Immature natural killer cell (primary cell): ENCODE data around the gene EXOC2. TPM values are rescaled to one million over a fixed set of nuclear protein-coding genes. Genes with fewer than 3 reads are reported as not detected.

Experiments used
- DNase-seq, 3 donors: peaks; one replicate each; pipeline ENCODE4 v3.0.0; 2022; ENCODE audit warnings: mixed read lengths in 1 of 3
- H3K27ac Mint-ChIP-seq, 6 donors: one replicate each; pipeline ENCODE4 v1.8.0; 2020; ENCODE audit warnings: mixed read lengths in 6 of 6, mild to moderate bottlenecking in 5 of 6, inconsistent platforms in 4 of 6, moderate library complexity in 3 of 6
- H3K27me3 Mint-ChIP-seq, 3 donors: one replicate each; pipeline ENCODE4 v1.8.0; 2020 to 2021; ENCODE audit warnings: low read depth in 3 of 3, mild to moderate bottlenecking in 3 of 3, mixed read lengths in 3 of 3, moderate library complexity in 3 of 3, inconsistent platforms in 1 of 3
- H3K36me3 Mint-ChIP-seq, 3 donors: one replicate each; pipeline ENCODE4 v1.8.0; 2020; ENCODE audit warnings: mixed read lengths in 3 of 3, inconsistent platforms in 2 of 3, mild to moderate bottlenecking in 2 of 3
- H3K4me1 Mint-ChIP-seq, 2 donors: one replicate each; pipeline ENCODE4 v1.8.0; 2020; ENCODE audit warnings: inconsistent platforms in 2 of 2, mild to moderate bottlenecking in 2 of 2, mixed read lengths in 2 of 2, moderate library complexity in 1 of 2
- H3K4me3 Mint-ChIP-seq, 5 donors: one replicate each; pipeline ENCODE4 v1.8.0; 2020; ENCODE audit warnings: mild to moderate bottlenecking in 5 of 5, mixed read lengths in 5 of 5, inconsistent platforms in 3 of 5, moderate library complexity in 3 of 5
- H3K9me3 Mint-ChIP-seq, 6 donors: one replicate each; pipeline ENCODE4 v1.8.0; 2020; ENCODE audit warnings: mild to moderate bottlenecking in 6 of 6, mixed read lengths in 6 of 6, inconsistent platforms in 4 of 6, moderate library complexity in 3 of 6
- polyA plus RNA-seq, 3 donors: library from polyadenylated mRNA; unstranded; fragments of 300-500 nt; fragmentation: Illumina TruSeq; gene quantifications; one replicate each; pipeline ENCODE4 v1.2.3, GENCODE V29; 2021

Gene EXOC2
- polyA plus RNA-seq, 3 donors from 2014 or later: 23.8 to 33.8 (median 25.6) TPM

- Mint-ChIP-seq H3K36me3 (peaks cover 21 to 30% (median 21%) of the 10 kb centered on the region in 3 donors), H3K4me1 (peaks cover 4 to 7% of the 10 kb centered on the region in 2 donors), H3K4me3 (no peak overlapping the region), H3K9me3 (peaks cover 0 to 3% (median 0%) of the 10 kb centered on the region in 6 donors), H3K27ac (peak overlapping the region in 3 of 6 donors; percentile 43 to 58 (median 50)), H3K27me3 (peaks cover 2 to 8% (median 8%) of the 10 kb centered on the region in 3 donors)
- DNase-seq: peak in 2 of 3 donors; percentile 22 to 29
Observed at GRCh38 chr6:524803-525202, 168.1 kb downstream of the EXOC2 start.

DNA sequence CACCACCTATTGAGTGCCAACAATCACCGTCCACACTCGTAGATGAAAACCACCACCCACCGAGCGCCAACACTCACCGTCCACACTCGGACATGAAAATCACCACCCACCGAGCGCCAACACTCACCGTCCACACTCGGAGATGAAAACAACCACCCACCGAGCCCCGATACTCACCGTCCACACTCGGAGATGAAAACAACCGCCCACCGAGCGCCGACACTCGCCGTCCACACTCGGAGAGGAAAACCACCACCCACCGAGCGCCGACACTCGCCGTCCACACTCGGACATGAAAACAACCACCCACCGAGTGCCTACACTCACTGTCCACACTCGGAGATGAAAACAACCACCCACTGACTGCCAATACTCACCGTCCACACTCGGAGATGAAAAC is 172.1 kb downstream of the EXOC2 start:
- DNase-seq: no peak
- peak overlapping the region in 1 of 5 donors; percentile 7 for H3K4me3 Mint-ChIP-seq
- H3K27ac Mint-ChIP-seq: peak overlapping the region in 5 of 6 donors; percentile 27 to 71 (median 46)
- peaks cover 0 to 3% (median 0%) of the 10 kb centered on the region in 6 donors for H3K9me3 Mint-ChIP-seq
- peaks cover 9% of the 10 kb centered on the region in 2 donors for H3K4me1 Mint-ChIP-seq
- H3K36me3 Mint-ChIP-seq: peaks cover 13 to 33% (median 32%) of the 10 kb centered on the region in 3 donors
- H3K27me3 Mint-ChIP-seq: peaks cover 2 to 8% (median 8%) of the 10 kb centered on the region in 3 donors

- Mint-ChIP-seq H3K36me3 (peaks cover 8 to 28% (median 27%) of the 10 kb centered on the region in 3 donors), H3K4me1 (peaks cover 15 to 19% of the 10 kb centered on the region in 2 donors), H3K4me3 (no peak overlapping the region), H3K27ac (no peak overlapping the region), H3K9me3 (peaks cover 0 to 3% (median 0%) of the 10 kb centered on the region in 6 donors), H3K27me3 (peaks cover 2 to 8% (median 7%) of the 10 kb centered on the region in 3 donors)
- no peak for DNase-seq
Observed at GRCh38 chr6:518218-518617, 174.7 kb downstream of the EXOC2 start.

- DNase-seq: no peak
- Mint-ChIP-seq H3K27me3 (peaks cover 2 to 7% (median 5%) of the 10 kb centered on the region in 3 donors), H3K27ac (no peak overlapping the region)
Observed at GRCh38 chr6:516213-516612, 176.7 kb downstream of the EXOC2 start.

DNA sequence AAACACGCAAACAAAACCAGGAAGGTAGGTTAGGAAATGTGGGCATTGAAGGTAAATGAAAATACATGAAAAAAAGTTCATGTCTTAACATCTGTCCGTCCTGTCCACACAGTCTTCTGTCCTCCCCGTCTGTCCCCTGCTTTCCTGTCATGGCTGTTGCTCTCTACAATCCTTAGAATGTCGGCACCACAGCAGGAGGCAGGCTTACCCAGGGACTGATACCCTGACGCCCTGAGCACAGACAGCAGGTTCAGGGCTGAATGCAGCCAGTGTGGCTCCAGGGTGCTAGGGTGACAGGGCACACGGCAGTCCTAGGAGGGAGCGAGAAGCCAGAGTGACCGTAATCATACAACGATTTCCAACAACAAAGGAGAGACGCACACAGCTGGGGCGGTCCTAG is 177.7 kb downstream of the EXOC2 start:
- Mint-ChIP-seq H3K4me3 (no peak overlapping the region), H3K27me3 (peaks cover 0 to 2% (median 0%) of the 10 kb centered on the region in 3 donors), H3K9me3 (no peaks in the 10 kb centered on the region), H3K36me3 (peaks cover 4 to 26% (median 20%) of the 10 kb centered on the region in 3 donors), H3K27ac (no peak overlapping the region), H3K4me1 (peaks cover 29 to 45% of the 10 kb centered on the region in 2 donors)
- no peak for DNase-seq

More at GRCh38 chr6:516213-516612, 176.7 kb downstream of the EXOC2 start:
- H3K4me1 Mint-ChIP-seq: peaks cover 22 to 35% of the 10 kb centered on the region in 2 donors
- peaks cover 4 to 25% (median 22%) of the 10 kb centered on the region in 3 donors for H3K36me3 Mint-ChIP-seq
- H3K4me3 Mint-ChIP-seq: no peak overlapping the region
- peaks cover 0 to 2% (median 0%) of the 10 kb centered on the region in 6 donors for H3K9me3 Mint-ChIP-seq

DNA sequence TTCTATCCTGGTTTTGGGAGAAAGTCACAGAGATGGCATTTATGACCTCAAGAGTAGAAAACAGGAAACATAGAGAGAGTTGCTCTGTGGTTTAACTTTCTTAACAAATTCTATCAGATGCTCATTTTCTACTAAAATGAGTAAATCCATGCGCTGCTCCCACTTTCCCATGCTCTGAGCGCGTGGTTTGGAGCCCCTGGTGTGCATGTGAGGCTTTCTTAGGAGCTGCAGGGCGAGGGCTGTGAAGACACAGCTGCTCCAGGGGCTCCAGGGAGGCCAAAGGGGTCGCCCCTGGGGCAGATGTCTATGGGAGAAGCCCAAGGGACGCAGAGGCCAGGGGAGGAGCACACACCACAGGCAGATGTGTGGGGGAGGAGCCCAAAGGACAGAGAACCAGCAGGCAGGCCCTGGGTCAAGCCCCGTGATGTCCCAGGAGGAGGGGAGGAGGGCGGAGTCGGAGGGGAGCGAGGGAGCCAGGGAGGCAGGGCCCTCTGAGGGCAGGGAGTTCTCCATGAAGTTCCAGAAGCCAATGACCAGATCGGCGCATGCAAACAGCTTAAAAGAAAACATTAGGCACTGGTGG is 178.5 kb downstream of the EXOC2 start:
- Mint-ChIP-seq H3K4me1 (peaks cover 37 to 53% of the 10 kb centered on the region in 2 donors), H3K36me3 (peaks cover 4 to 26% (median 20%) of the 10 kb centered on the region in 3 donors), H3K9me3 (no peaks in the 10 kb centered on the region), H3K4me3 (no peak overlapping the region), H3K27ac (peak overlapping the region in 2 of 6 donors; percentile 63 to 69), H3K27me3 (peaks cover 0 to 2% (median 0%) of the 10 kb centered on the region in 3 donors)
- DNase-seq: no peak

DNA sequence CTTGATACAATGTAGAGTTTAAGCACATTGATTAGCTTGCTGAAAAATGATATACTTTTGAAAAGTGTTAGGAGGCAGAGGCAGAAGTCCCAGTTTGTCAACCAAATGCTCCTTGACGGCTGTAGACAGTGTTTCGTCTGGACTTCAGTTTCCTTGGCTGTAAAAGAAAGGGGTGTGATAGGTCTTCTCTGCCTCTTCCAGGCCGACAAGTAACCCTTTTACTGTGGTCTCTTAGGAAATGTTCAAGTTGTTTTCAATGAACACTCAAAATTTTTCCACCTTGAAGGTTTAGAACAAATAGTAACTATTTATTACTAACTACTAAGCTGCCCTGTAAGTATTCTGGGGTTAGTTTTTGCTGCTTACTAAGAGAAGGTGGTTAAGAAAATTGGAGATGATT is 179.0 kb downstream of the EXOC2 start:
- Mint-ChIP-seq H3K4me3 (no peak overlapping the region), H3K4me1 (peaks cover 42 to 58% of the 10 kb centered on the region in 2 donors), H3K27ac (peak overlapping the region in 1 of 6 donors; percentile 69), H3K27me3 (peaks cover 0 to 2% (median 0%) of the 10 kb centered on the region in 3 donors), H3K9me3 (no peaks in the 10 kb centered on the region), H3K36me3 (peaks cover 4 to 26% (median 20%) of the 10 kb centered on the region in 3 donors)
- DNase-seq: no peak

DNA sequence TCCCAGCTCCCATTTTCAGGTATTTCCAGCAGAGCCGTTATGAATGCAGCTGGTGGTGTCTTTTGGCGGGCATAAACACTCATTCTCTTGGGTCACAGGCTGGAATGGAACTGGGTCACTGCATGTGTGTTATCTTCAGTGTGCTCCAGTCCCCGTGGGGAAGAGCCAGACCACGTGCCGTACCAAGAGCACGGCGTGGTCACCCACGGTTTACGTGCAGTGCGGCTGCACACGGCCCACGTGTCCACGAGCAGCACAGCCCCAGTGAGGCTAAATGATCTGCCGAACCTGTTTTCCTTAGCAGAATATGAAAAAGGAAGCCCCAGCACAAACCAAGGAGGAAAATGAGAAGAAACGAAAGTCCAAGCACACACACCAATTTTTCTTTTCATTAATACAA is 179.9 kb downstream of the EXOC2 start:
- no peaks in the 10 kb centered on the region for H3K9me3 Mint-ChIP-seq
- H3K27me3 Mint-ChIP-seq: peaks cover 0 to 2% (median 0%) of the 10 kb centered on the region in 3 donors
- peak overlapping the region in 2 of 6 donors; percentile 28 to 30 for H3K27ac Mint-ChIP-seq
- no peak overlapping the region for H3K4me3 Mint-ChIP-seq
- H3K36me3 Mint-ChIP-seq: peaks cover 4 to 22% (median 15%) of the 10 kb centered on the region in 3 donors
- no peak for DNase-seq
- H3K4me1 Mint-ChIP-seq: peaks cover 40 to 54% of the 10 kb centered on the region in 2 donors

- Mint-ChIP-seq H3K27me3 (peaks cover 0 to 2% (median 0%) of the 10 kb centered on the region in 3 donors), H3K4me1 (peaks cover 40 to 54% of the 10 kb centered on the region in 2 donors), H3K9me3 (no peaks in the 10 kb centered on the region), H3K4me3 (peak overlapping the region in 1 of 5 donors; percentile 8), H3K36me3 (peaks cover 4 to 12% (median 12%) of the 10 kb centered on the region in 3 donors), H3K27ac (peak overlapping the region in 2 of 6 donors; percentile 41 to 57)
- DNase-seq: no peak
Observed at GRCh38 chr6:511488-512137, 181.3 kb downstream of the EXOC2 start.

DNA sequence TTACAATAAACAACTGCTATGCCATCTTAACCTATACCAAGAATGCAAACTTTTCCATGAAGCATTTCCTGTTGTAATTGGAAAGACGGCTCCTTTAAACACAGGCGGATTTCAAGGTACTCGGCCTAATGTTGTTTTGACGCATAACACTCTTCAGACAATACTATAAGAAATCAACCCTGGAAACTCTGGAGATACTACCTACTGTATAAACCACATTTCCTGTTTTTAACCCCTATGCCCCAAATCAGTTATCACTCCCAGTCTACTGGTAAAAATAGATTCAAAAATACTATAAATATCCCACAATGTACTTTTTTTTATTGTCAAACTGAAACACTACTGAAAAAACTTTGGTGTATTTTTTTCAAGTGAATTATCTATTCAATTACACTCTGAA is 183.3 kb downstream of the EXOC2 start:
- H3K4me1 Mint-ChIP-seq: peaks cover 40 to 54% of the 10 kb centered on the region in 2 donors
- peak overlapping the region in 2 of 6 donors; percentile 23 to 60 for H3K27ac Mint-ChIP-seq
- no peaks in the 10 kb centered on the region for H3K9me3 Mint-ChIP-seq
- peaks cover 4 to 14% (median 11%) of the 10 kb centered on the region in 3 donors for H3K36me3 Mint-ChIP-seq
- DNase-seq: no peak
- peaks cover 0 to 2% (median 0%) of the 10 kb centered on the region in 3 donors for H3K27me3 Mint-ChIP-seq
- H3K4me3 Mint-ChIP-seq: peak overlapping the region in 4 of 5 donors; percentile 9 to 57 (median 44)

DNA sequence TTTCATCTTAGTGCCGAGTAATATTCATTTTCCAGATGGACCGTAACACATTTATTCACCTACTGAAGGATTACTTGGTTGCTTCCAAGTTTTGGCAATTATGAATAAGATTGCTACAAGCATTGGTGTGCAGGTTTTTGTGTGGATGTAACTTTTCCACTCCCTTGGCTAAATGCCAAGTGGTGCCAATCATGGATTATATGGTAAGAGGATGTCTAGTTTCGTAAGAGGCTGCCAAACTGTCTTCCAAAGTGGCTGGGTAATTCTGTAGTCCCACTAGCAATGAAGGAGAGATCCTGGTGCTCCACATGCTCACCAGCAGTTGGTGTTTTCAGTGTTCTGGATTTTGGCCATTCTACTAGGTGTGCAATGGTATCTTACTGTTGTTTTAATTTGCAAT is 184.3 kb downstream of the EXOC2 start:
- no peak overlapping the region for H3K4me3 Mint-ChIP-seq
- peaks cover 34 to 44% of the 10 kb centered on the region in 2 donors for H3K4me1 Mint-ChIP-seq
- no peaks in the 10 kb centered on the region for H3K9me3 Mint-ChIP-seq
- H3K27me3 Mint-ChIP-seq: peaks cover 0 to 2% (median 2%) of the 10 kb centered on the region in 3 donors
- no peak overlapping the region for H3K27ac Mint-ChIP-seq
- DNase-seq: no peak
- H3K36me3 Mint-ChIP-seq: peaks cover 4 to 17% (median 11%) of the 10 kb centered on the region in 3 donors

DNA sequence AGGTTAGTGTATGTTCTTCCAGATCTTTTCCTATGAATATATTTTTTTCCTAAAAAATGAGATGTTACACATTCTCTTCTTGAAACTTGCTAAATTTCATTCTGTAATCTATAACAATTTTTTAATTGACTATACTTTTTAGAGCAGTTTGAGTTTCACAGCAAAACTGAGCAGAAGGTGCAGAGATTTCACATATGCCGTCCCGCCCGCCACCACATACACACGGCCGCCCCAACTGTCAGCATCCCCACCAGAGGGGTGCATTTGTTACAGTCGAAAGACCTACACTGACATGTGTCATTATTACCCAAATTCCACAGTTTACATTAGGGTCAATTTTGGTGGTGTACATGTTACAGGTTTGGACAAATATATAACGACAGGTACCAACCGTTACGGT is 184.9 kb downstream of the EXOC2 start:
- H3K4me3 Mint-ChIP-seq: no peak overlapping the region
- H3K36me3 Mint-ChIP-seq: peaks cover 4 to 13% (median 11%) of the 10 kb centered on the region in 3 donors
- no peak for DNase-seq
- H3K27me3 Mint-ChIP-seq: peaks cover 0 to 2% (median 0%) of the 10 kb centered on the region in 3 donors
- no peaks in the 10 kb centered on the region for H3K9me3 Mint-ChIP-seq
- peaks cover 30 to 41% of the 10 kb centered on the region in 2 donors for H3K4me1 Mint-ChIP-seq
- no peak overlapping the region for H3K27ac Mint-ChIP-seq

- Mint-ChIP-seq H3K36me3 (peaks cover 4 to 12% (median 8%) of the 10 kb centered on the region in 3 donors), H3K4me1 (peaks cover 35 to 44% of the 10 kb centered on the region in 2 donors), H3K27ac (peak overlapping the region in 1 of 6 donors; percentile 15), H3K27me3 (peaks cover 0 to 2% (median 0%) of the 10 kb centered on the region in 3 donors), H3K9me3 (no peaks in the 10 kb centered on the region), H3K4me3 (no peak overlapping the region)
- DNase-seq: no peak
Observed at GRCh38 chr6:506920-507622, 185.9 kb downstream of the EXOC2 start.
